ENCODE results near the gene TMEM91.

The TMEM91 gene

GRCh38 chr19:41353466-41354342 is 22.6 kb upstream of the TMEM91 start, which contains the start of gene TGFB1:
TSS of gene TGFB1 (minus strand) at chr19:41353922. CDS start at chr19:41353044, 878 bp downstream.
- H3K9me3 ChIP-seq (ENCODE audit: control insufficient read depth, insufficient read depth, low read length): no peaks in the 10 kb centered on the region
- H3K4me3 ChIP-seq (ENCODE audit: low read length): peak within 1 kb of the TSS; percentile 83
- H3K36me3 ChIP-seq (ENCODE audit: control insufficient read depth, insufficient read depth, low read length): no peaks in the 10 kb centered on the region
- DNase-seq (ENCODE audit: low read depth, low spot score): no peak
- H3K27ac ChIP-seq (ENCODE audit: low read length): no peak within 1 kb of the TSS
- no CpG with 5 or more reads among the region's 78 CpGs for WGBS (ENCODE audit: insufficient coverage, insufficient read length)
- peaks cover 1% of the 10 kb centered on the region; the same call in 1 of the 2 replicates for H3K4me1 ChIP-seq (ENCODE audit: control insufficient read depth, insufficient read depth, low read length)
- H3K27me3 ChIP-seq (ENCODE audit: control insufficient read depth, insufficient read depth, low read length): peaks cover 14% of the 10 kb centered on the region

GRCh38 chr19:41354343-41354953 is 21.9 kb upstream of the TMEM91 start:
- Histone ChIP-seq H3K27me3 (ENCODE audit: control insufficient read depth, insufficient read depth, low read length) (peaks cover 14% of the 10 kb centered on the region), H3K36me3 (ENCODE audit: control insufficient read depth, insufficient read depth, low read length) (no peaks in the 10 kb centered on the region), H3K4me3 (ENCODE audit: low read length) (no peak overlapping the region; the same call in 1 of the 2 replicates), H3K9me3 (ENCODE audit: control insufficient read depth, insufficient read depth, low read length) (no peaks in the 10 kb centered on the region), H3K4me1 (ENCODE audit: control insufficient read depth, insufficient read depth, low read length) (peaks cover 1% of the 10 kb centered on the region; the same call in 1 of the 2 replicates), H3K27ac (ENCODE audit: low read length) (no peak overlapping the region)
- no peak for DNase-seq (ENCODE audit: low read depth, low spot score)
- no CpG with 5 or more reads among the region's 23 CpGs for WGBS (ENCODE audit: insufficient coverage, insufficient read length)

- no peaks in the 10 kb centered on the region for H3K36me3 ChIP-seq (ENCODE audit: control insufficient read depth, insufficient read depth, low read length)
- H3K27ac ChIP-seq (ENCODE audit: low read length): no peak overlapping the region
- no peak overlapping the region for H3K4me3 ChIP-seq (ENCODE audit: low read length)
- WGBS (ENCODE audit: insufficient coverage, insufficient read length): no CpG with 5 or more reads among the region's 1 CpG
- no peak for DNase-seq (ENCODE audit: low read depth, low spot score)
- peaks cover 1% of the 10 kb centered on the region; the same call in 1 of the 2 replicates for H3K4me1 ChIP-seq (ENCODE audit: control insufficient read depth, insufficient read depth, low read length)
- H3K9me3 ChIP-seq (ENCODE audit: control insufficient read depth, insufficient read depth, low read length): no peaks in the 10 kb centered on the region
- peaks cover 14% of the 10 kb centered on the region for H3K27me3 ChIP-seq (ENCODE audit: control insufficient read depth, insufficient read depth, low read length)
These were observed 21.3 kb upstream of the TMEM91 start for GRCh38 chr19:41355035-41355434.

GRCh38 chr19:41355802-41356201 is 20.5 kb upstream of the TMEM91 start:
- Histone ChIP-seq H3K4me1 (ENCODE audit: control insufficient read depth, insufficient read depth, low read length) (peaks cover 1% of the 10 kb centered on the region; the same call in 1 of the 2 replicates), H3K4me3 (ENCODE audit: low read length) (no peak overlapping the region), H3K27ac (ENCODE audit: low read length) (no peak overlapping the region), H3K36me3 (ENCODE audit: control insufficient read depth, insufficient read depth, low read length) (no peaks in the 10 kb centered on the region), H3K27me3 (ENCODE audit: control insufficient read depth, insufficient read depth, low read length) (peaks cover 13% of the 10 kb centered on the region), H3K9me3 (ENCODE audit: control insufficient read depth, insufficient read depth, low read length) (no peaks in the 10 kb centered on the region)
- WGBS (ENCODE audit: insufficient coverage, insufficient read length): no CpG with 5 or more reads among the region's 3 CpGs
- DNase-seq (ENCODE audit: low read depth, low spot score): no peak

- Histone ChIP-seq H3K36me3 (ENCODE audit: control insufficient read depth, insufficient read depth, low read length) (no peaks in the 10 kb centered on the region), H3K4me3 (ENCODE audit: low read length) (no peak overlapping the region), H3K27ac (ENCODE audit: low read length) (no peak overlapping the region)
These were observed 19.2 kb upstream of the TMEM91 start for GRCh38 chr19:41356984-41357739.

GRCh38 chr19:41357746-41358145 is 18.6 kb upstream of the TMEM91 start:
- no CpG with 5 or more reads among the region's 13 CpGs for WGBS (ENCODE audit: insufficient coverage, insufficient read length)
- Histone ChIP-seq H3K4me3 (ENCODE audit: low read length) (no peak overlapping the region), H3K27ac (ENCODE audit: low read length) (no peak overlapping the region), H3K27me3 (ENCODE audit: control insufficient read depth, insufficient read depth, low read length) (no peaks in the 10 kb centered on the region), H3K36me3 (ENCODE audit: control insufficient read depth, insufficient read depth, low read length) (no peaks in the 10 kb centered on the region), H3K4me1 (ENCODE audit: control insufficient read depth, insufficient read depth, low read length) (peaks cover 1% of the 10 kb centered on the region; the same call in 1 of the 2 replicates), H3K9me3 (ENCODE audit: control insufficient read depth, insufficient read depth, low read length) (no peaks in the 10 kb centered on the region)
- no peak for DNase-seq (ENCODE audit: low read depth, low spot score)

More at GRCh38 chr19:41356984-41357739, 19.2 kb upstream of the TMEM91 start:
- H3K4me1 ChIP-seq (ENCODE audit: control insufficient read depth, insufficient read depth, low read length): peaks cover 1% of the 10 kb centered on the region; the same call in 1 of the 2 replicates
- no peaks in the 10 kb centered on the region for H3K9me3 ChIP-seq (ENCODE audit: control insufficient read depth, insufficient read depth, low read length)
- no CpG with 5 or more reads among the region's 11 CpGs for WGBS (ENCODE audit: insufficient coverage, insufficient read length)
- DNase-seq (ENCODE audit: low read depth, low spot score): no peak
- H3K27me3 ChIP-seq (ENCODE audit: control insufficient read depth, insufficient read depth, low read length): peaks cover 2% of the 10 kb centered on the region

GRCh38 chr19:41359741-41360140 is 16.6 kb upstream of the TMEM91 start:
- no peak for DNase-seq (ENCODE audit: low read depth, low spot score)
- H3K27ac ChIP-seq (ENCODE audit: low read length): no peak overlapping the region
- no peaks in the 10 kb centered on the region for H3K9me3 ChIP-seq (ENCODE audit: control insufficient read depth, insufficient read depth, low read length)
- no peaks in the 10 kb centered on the region for H3K27me3 ChIP-seq (ENCODE audit: control insufficient read depth, insufficient read depth, low read length)
- H3K36me3 ChIP-seq (ENCODE audit: control insufficient read depth, insufficient read depth, low read length): no peaks in the 10 kb centered on the region
- peaks cover under 1% of the 10 kb centered on the region; the same call in 1 of the 2 replicates for H3K4me1 ChIP-seq (ENCODE audit: control insufficient read depth, insufficient read depth, low read length)
- H3K4me3 ChIP-seq (ENCODE audit: low read length): no peak overlapping the region
- no CpG with 5 or more reads among the region's 1 CpG for WGBS (ENCODE audit: insufficient coverage, insufficient read length)

GRCh38 chr19:41362143-41362847 is 14.0 kb upstream of the TMEM91 start:
- no peak overlapping the region for H3K27ac ChIP-seq (ENCODE audit: low read length)
- H3K27me3 ChIP-seq (ENCODE audit: control insufficient read depth, insufficient read depth, low read length): no peaks in the 10 kb centered on the region
- no peaks in the 10 kb centered on the region for H3K4me1 ChIP-seq (ENCODE audit: control insufficient read depth, insufficient read depth, low read length)
- no peaks in the 10 kb centered on the region for H3K36me3 ChIP-seq (ENCODE audit: control insufficient read depth, insufficient read depth, low read length)
- no peak for DNase-seq (ENCODE audit: low read depth, low spot score)
- no CpG with 5 or more reads among the region's 10 CpGs for WGBS (ENCODE audit: insufficient coverage, insufficient read length)
- H3K9me3 ChIP-seq (ENCODE audit: control insufficient read depth, insufficient read depth, low read length): no peaks in the 10 kb centered on the region
- no peak overlapping the region for H3K4me3 ChIP-seq (ENCODE audit: low read length)

- H3K4me3 ChIP-seq (ENCODE audit: low read length): peak overlapping the region; percentile 14; the same call in 1 of the 2 replicates
- H3K36me3 ChIP-seq (ENCODE audit: control insufficient read depth, insufficient read depth, low read length): no peaks in the 10 kb centered on the region
- no peaks in the 10 kb centered on the region for H3K27me3 ChIP-seq (ENCODE audit: control insufficient read depth, insufficient read depth, low read length)
- H3K4me1 ChIP-seq (ENCODE audit: control insufficient read depth, insufficient read depth, low read length): no peaks in the 10 kb centered on the region
- no peak overlapping the region for H3K27ac ChIP-seq (ENCODE audit: low read length)
- DNase-seq (ENCODE audit: low read depth, low spot score): no peak
- H3K9me3 ChIP-seq (ENCODE audit: control insufficient read depth, insufficient read depth, low read length): no peaks in the 10 kb centered on the region
- WGBS (ENCODE audit: insufficient coverage, insufficient read length): no CpG with 5 or more reads among the region's 6 CpGs
These were observed 13.0 kb upstream of the TMEM91 start for GRCh38 chr19:41363371-41363752.

Measured in iPS DF 6.9 (cell line).